IMR-90 (cell line): ENCODE data around the gene DYSF. TPM values are rescaled to one million over a fixed set of nuclear protein-coding genes. Genes with fewer than 3 reads are reported as not detected.

Source experiments
- ATAC-seq: fragments of 200-7000 bp; cut with Tn5 transposase; 2 replicates; pipeline ENCODE4 v1.9.1; 2020; ENCODE audit warnings: low read depth, mild to moderate bottlenecking, moderate library complexity
- BruUV-seq: library from RNA; stranded (reverse); fragments of 400-500 nt; replicated peaks from 2 replicates; lab custom pipeline; 2021; lab: Mats Ljungman, UMichigan
- CTCF ChIA-PET: fragments of 300-600 bp; formaldehyde crosslinking; extraction: SDS; loops from one replicate; lab custom pipeline; 2021; ENCODE audit warnings: antibody characterized with exemption; lab: Yijun Ruan, JAX
- POLR2A ChIA-PET: fragments of 300-600 bp; sonication (Branson Sonifier 250); formaldehyde crosslinking; loops from one replicate; lab custom pipeline; 2022; ENCODE audit warnings: antibody characterized with exemption; ENCODE audit not compliant: unreplicated experiment; lab: Charles Lee
- DNase-seq: peaks from one replicate; pipeline ENCODE4 v3.0.0; 2013
- H2AFZ ChIP-seq: replicated peaks from 2 replicates; pipeline ENCODE3; 2013; ENCODE audit warnings: low read length, mild to moderate bottlenecking; ENCODE audit not compliant: poor library complexity
- H2AK5ac ChIP-seq: 2 replicates; pipeline ENCODE4 v1.6.1; 2013; ENCODE audit warnings: low read depth, low read length, inconsistent platforms
- H2AK9ac ChIP-seq: replicated peaks from 2 replicates; pipeline ENCODE3; 2013; ENCODE audit warnings: mild to moderate bottlenecking, low read depth, low read length, moderate library complexity; ENCODE audit not compliant: poor library complexity
- H2BK120ac ChIP-seq: 2 replicates; pipeline ENCODE4 v1.6.1; 2013; ENCODE audit warnings: low read depth, low read length, inconsistent platforms
- H2BK15ac ChIP-seq: 3 replicates; pipeline ENCODE4 v1.6.1; 2013; ENCODE audit warnings: low read depth, low read length, inconsistent platforms
- H2BK20ac ChIP-seq: 2 replicates; pipeline ENCODE4 v1.6.1; 2013; ENCODE audit warnings: low read depth, mild to moderate bottlenecking, inconsistent platforms, low read length, moderate library complexity
- H2BK5ac ChIP-seq: 2 replicates; pipeline ENCODE4 v1.6.1; 2013; ENCODE audit warnings: mild to moderate bottlenecking, low read depth, low read length, inconsistent platforms; ENCODE audit not compliant: poor library complexity, severe bottlenecking
- H3K14ac ChIP-seq: replicated peaks from 2 replicates; pipeline ENCODE4 v1.6.1; 2013; ENCODE audit warnings: low read depth, low read length, inconsistent platforms
- H3K18ac ChIP-seq: 2 replicates; pipeline ENCODE4 v1.6.1; 2013; ENCODE audit warnings: low read depth, low read length, control low read depth
- H3K23ac ChIP-seq: 2 replicates; pipeline ENCODE4 v1.6.1; 2013; ENCODE audit warnings: low read depth, low read length, inconsistent platforms
- H3K27ac ChIP-seq: 2 replicates; pipeline ENCODE4 v1.5.1; 2013; ENCODE audit warnings: mild to moderate bottlenecking, control low read depth, low read length; ENCODE audit not compliant: insufficient read depth
- H3K27me3 ChIP-seq: 2 replicates; pipeline ENCODE4 v1.6.1; 2013; ENCODE audit warnings: low read length; ENCODE audit not compliant: control insufficient read depth, insufficient read depth
- H3K36me3 ChIP-seq: 2 replicates; pipeline ENCODE4 v1.6.1; 2013; ENCODE audit warnings: low read length, mixed read lengths; ENCODE audit not compliant: control insufficient read depth, insufficient read depth
- H3K4ac ChIP-seq: 2 replicates; pipeline ENCODE4 v1.6.1; 2013; ENCODE audit warnings: low read depth, low read length, inconsistent platforms
- H3K4me1 ChIP-seq: 2 replicates; pipeline ENCODE4 v1.6.1; 2013; ENCODE audit warnings: low read length, mixed read lengths; ENCODE audit not compliant: control insufficient read depth, insufficient read depth
- H3K4me2 ChIP-seq: 2 replicates; pipeline ENCODE4 v1.6.1; 2013; ENCODE audit warnings: low read depth, mild to moderate bottlenecking, control low read depth, low read length, moderate library complexity
- H3K4me3 ChIP-seq: 2 replicates; pipeline ENCODE4 v1.5.1; 2013; ENCODE audit warnings: low read depth, mild to moderate bottlenecking, control low read depth, low read length, moderate library complexity; ENCODE audit not compliant: insufficient read depth
- H3K56ac ChIP-seq: 2 replicates; pipeline ENCODE4 v1.6.1; 2013; ENCODE audit warnings: low read length, inconsistent platforms; ENCODE audit not compliant: insufficient read depth; ENCODE audit errors: extremely low read depth
- H3K79me1 ChIP-seq, 2 experiments: 2 replicates each; pipeline ENCODE4 v1.6.1; 2013; ENCODE audit warnings: low read length in 2 of 2, inconsistent platforms in 1 of 2, low read depth in 1 of 2
- H3K9ac ChIP-seq: 2 replicates; pipeline ENCODE4 v1.6.1; 2013; ENCODE audit warnings: low read depth, low read length, control low read depth
- H3K9me1 ChIP-seq: 2 replicates; pipeline ENCODE4 v1.6.1; 2013; ENCODE audit warnings: low read length, inconsistent platforms; ENCODE audit not compliant: insufficient read depth
- H3K9me3 ChIP-seq: 2 replicates; pipeline ENCODE4 v1.6.1; 2013; ENCODE audit warnings: low read length; ENCODE audit not compliant: control insufficient read depth, insufficient read depth
- H4K20me1 ChIP-seq: 2 replicates; pipeline ENCODE4 v1.6.1; 2013; ENCODE audit warnings: low read length, inconsistent platforms; ENCODE audit not compliant: insufficient read depth
- H4K5ac ChIP-seq: 2 replicates; pipeline ENCODE4 v1.6.1; 2013; ENCODE audit warnings: mild to moderate bottlenecking, low read depth, low read length, control low read depth
- H4K8ac ChIP-seq, 2 experiments: 2 replicates each; pipeline ENCODE4 v1.6.1; 2013; ENCODE audit warnings: low read depth in 2 of 2, low read length in 2 of 2, control low read depth in 1 of 2, inconsistent platforms in 1 of 2
- H4K91ac ChIP-seq: 2 replicates; pipeline ENCODE4 v1.6.1; 2013; ENCODE audit warnings: low read depth, low read length, inconsistent platforms; ENCODE audit not compliant: insufficient read depth
- FOS ChIP-seq: fragments of 150-350 bp; IDR thresholded peaks from 2 replicates; pipeline ENCODE4 v1.6.1; 2016; ENCODE audit warnings: low read depth, low read length
- MAFK ChIP-seq: IDR thresholded peaks from 2 replicates; pipeline ENCODE4 v1.6.1; 2012; ENCODE audit warnings: low read depth, low read length, improper control_type of control experiment
- NFE2L2 ChIP-seq: fragments of 150-350 bp; IDR thresholded peaks from 2 replicates; pipeline ENCODE4 v1.6.1; 2016; ENCODE audit warnings: low read depth, mild to moderate bottlenecking, low read length
- POLR2A ChIP-seq: IDR thresholded peaks from 2 replicates; pipeline ENCODE4 v1.6.1; 2012; ENCODE audit warnings: mild to moderate bottlenecking, low read depth, low read length
- WGBS, 2 experiments: methylation state at CpG; one replicate each; pipeline versions ENCODE4 v1.1.5 to v1.1.7; 2013; ENCODE audit warnings: missing lambda C conversion rate in 2 of 2; ENCODE audit not compliant: insufficient read length in 1 of 2; ENCODE audit errors: extremely low coverage in 2 of 2; 5-methylcytosine and 5-hydroxymethylcytosine counted together
- dilution Hi-C: fragments of 300-500 bp; cut with HindIII; formaldehyde crosslinking; loops from one replicate; pipeline ENCODE4 v1.14.3; 2018; ENCODE audit warnings: low sequenced_read_pairs; ENCODE audit not compliant: unreplicated experiment
- in situ Hi-C: fragments of 300-500 bp; cut with MboI; formaldehyde crosslinking; loops from 3 replicates; pipeline ENCODE4 v1.14.3; 2019; ENCODE audit warnings: low sequenced_read_pairs, inconsistent platforms, mixed read lengths
- intact Hi-C: fragments of 100-400 bp; cut with micrococcal nuclease; formaldehyde crosslinking; loops from 2 replicates; pipeline ENCODE4 v1.10.0; 2022
- polyA plus RNA-seq, 3 experiments: library from polyadenylated mRNA; depleted of rRNA; stranded (reverse); fragments of >200 nt; gene quantifications; 2 replicates each; pipeline ENCODE4 v1.2.3, GENCODE V29; 2012; ENCODE audit warnings: low replicate concordance in 1 of 3
- total RNA-seq: library from RNA; depleted of rRNA; stranded (reverse); fragments of >200 nt; gene quantifications from 2 replicates; pipeline ENCODE4 v1.2.3, GENCODE V29; 2012
- TF ChIP-seq, protein P1 (sequence below): fragments of 150-350 bp; IDR thresholded peaks from 2 replicates; pipeline ENCODE4 v1.6.1; 2017; ENCODE audit warnings: mild to moderate bottlenecking, antibody characterized with exemption, low read length, low read depth

The DYSF gene
- total and polyA plus RNA-seq, 2 of the 4 experiments (the other 2 are of a cell fraction), result 0.09 to 0.18 TPM

DNA sequence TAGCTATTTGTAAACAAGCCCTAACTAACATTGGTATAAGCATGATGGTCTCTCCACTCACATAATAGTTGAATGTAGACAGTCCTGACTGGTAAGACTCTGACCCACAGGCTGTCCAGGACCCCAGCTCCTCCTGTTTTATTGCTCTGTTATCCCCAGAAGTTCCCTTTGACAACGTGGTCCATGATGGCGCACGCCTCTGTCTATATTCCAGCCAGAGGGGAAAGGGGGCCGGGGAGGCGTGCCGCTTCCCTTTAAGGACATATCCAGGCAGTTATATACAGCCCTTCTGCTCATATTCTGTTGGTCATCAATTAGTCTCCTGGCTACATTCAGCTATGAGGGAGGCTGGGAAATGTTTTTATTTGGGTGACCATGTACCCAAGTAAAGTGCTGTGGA lies 6.7 kb downstream of the DYSF start:
- Histone ChIP-seq H3K18ac (no peak overlapping the region), H2BK120ac (no peak overlapping the region), H4K5ac (no peak overlapping the region), H3K4me2 (no peak overlapping the region), H3K4me1 (peaks cover 3% of the 10 kb centered on the region; the same call in 1 of the 2 replicates), H3K56ac (no peak overlapping the region), H3K79me1 (no peaks in the 10 kb centered on the region), H3K4ac (no peak overlapping the region), H3K9me3 (peaks cover 8% of the 10 kb centered on the region), H2BK5ac (no peak overlapping the region), H3K9me1 (no peaks in the 10 kb centered on the region; the same call in 1 of the 2 replicates), H3K27me3 (peaks cover 35% of the 10 kb centered on the region), H2AFZ (no peak overlapping the region), H3K14ac (no peak overlapping the region), H4K8ac (no peak overlapping the region), H2BK15ac (no peak overlapping the region), H4K20me1 (no peaks in the 10 kb centered on the region), H4K91ac (no peak overlapping the region), H2AK9ac (no peak overlapping the region), H3K23ac (no peak overlapping the region), H2AK5ac (no peak overlapping the region), H2BK20ac (no peak overlapping the region), H3K36me3 (no peaks in the 10 kb centered on the region), H3K9ac (no peak overlapping the region), H3K4me3 (no peak overlapping the region), H3K27ac (no peak overlapping the region)
- DNase-seq, result no peak
- intact Hi-C loops, result loop anchor here (1.0 kb wide), 1 partner anchor 50 kb away; no protein-coding TSS in a partner anchor
- in situ Hi-C loops, result no loop called here
- WGBS, 2 experiments, result no CpG with 5 or more reads among the region's 6 CpGs
- ATAC-seq, result no peak
- no TSS peak for BruUV-seq
- ChIA-PET POLR2A (no interaction called here), CTCF (interaction anchor here (2.0 to 2.3 kb wide), 2 partner anchors 46 to 50 kb away, joined by 8 read pairs; no protein-coding TSS in a partner anchor)
- dilution Hi-C loops, result no loop called here
- no peak for TF ChIP-seq MAFK
- TF ChIP-seq, protein P1, sequence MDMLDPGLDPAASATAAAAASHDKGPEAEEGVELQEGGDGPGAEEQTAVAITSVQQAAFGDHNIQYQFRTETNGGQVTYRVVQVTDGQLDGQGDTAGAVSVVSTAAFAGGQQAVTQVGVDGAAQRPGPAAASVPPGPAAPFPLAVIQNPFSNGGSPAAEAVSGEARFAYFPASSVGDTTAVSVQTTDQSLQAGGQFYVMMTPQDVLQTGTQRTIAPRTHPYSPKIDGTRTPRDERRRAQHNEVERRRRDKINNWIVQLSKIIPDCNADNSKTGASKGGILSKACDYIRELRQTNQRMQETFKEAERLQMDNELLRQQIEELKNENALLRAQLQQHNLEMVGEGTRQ, result no peak
- no peak for TF ChIP-seq NFE2L2
- TF ChIP-seq POLR2A, result no peak
- TF ChIP-seq FOS, result no peak
